Measurements from ENCODE around the gene TCEA3. TPM values are rescaled to one million over a fixed set of nuclear protein-coding genes. Genes with fewer than 3 reads are reported as not detected.

Gene TCEA3
- total RNA-seq, 1 experiment from 2014 or later = 1.5 TPM

- no peak for DNase-seq (ENCODE audit: low read depth)
These were observed 3.2 kb downstream of the TCEA3 start for GRCh38 chr1:23421343-23421742.

DNA sequence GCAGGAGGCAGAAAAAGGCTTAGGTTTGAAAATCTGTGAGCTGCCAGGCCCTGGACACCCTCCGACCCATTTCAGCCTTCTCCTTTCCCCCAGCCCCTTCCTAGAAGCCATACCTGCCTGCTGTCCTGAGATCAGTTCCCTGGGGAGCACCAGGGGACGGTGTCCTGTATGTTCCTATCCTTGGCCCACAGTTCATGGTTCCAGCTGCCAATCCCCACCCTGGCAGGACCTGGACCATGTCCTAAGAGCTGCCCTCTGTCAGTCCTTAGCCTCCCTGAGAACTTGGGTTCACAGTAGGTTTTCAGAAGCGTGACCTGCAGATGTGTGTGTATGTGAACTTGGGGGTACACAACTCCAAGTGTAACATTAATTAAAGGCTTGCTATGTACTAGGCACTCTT lies 3.8 kb downstream of the TCEA3 start:
- no peak for DNase-seq (ENCODE audit: low read depth)

- no peak for DNase-seq (ENCODE audit: low read depth)
These were observed 5.4 kb downstream of the TCEA3 start for GRCh38 chr1:23419180-23419579.

DNA sequence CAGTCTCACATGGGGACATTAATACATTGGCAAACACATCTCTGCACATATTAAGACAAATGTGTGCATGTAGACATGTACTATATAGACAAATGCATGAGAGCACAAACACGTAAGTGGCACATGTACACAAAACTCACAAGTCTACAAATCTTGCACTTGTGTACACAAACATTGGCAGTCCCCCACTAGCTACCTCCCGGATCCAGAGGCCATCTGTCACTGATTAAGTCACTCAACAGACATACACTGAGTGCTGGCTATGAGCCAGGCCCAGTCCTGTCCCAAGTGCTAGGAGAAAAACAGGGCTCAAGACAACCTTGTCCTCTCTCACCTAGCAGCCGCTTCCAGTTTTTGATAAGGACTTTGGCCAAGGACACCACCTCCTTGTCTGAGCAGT lies 7.0 kb downstream of the TCEA3 start:
- no peak for DNase-seq (ENCODE audit: low read depth)

GRCh38 chr1:23416964-23417363 lies 7.6 kb downstream of the TCEA3 start:
- DNase-seq (ENCODE audit: low read depth) = no peak

- no peak for DNase-seq (ENCODE audit: low read depth)
These were observed 15.7 kb downstream of the TCEA3 start for GRCh38 chr1:23408797-23409290.

DNA sequence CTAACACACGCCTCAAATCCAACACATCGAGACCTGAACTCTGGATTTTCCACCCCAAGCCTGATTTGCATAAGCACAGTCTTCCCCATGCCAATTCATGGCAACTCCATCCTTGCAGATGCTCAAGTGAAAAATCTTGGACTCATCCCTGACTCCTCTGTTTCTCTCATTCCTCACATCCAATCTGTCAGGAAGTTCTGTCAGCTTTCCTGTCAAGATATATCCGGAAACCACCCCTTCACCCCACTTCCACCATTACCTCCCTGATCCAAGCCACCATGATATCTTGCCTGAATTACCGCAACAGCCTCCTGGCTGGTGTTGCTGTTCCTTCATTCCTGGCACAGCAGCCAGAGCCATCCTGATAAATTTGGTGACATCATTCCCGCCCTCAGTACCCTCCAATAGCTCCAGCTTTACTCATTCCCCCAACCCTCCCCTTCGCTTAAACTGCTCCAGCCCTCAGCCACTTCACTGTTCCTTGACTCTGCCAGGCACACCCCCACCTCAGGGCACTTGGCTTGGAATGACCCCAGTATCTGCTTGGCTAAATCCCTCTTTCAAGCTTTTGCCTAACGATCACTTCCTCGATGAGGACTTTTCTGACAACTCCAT lies 17.4 kb downstream of the TCEA3 start:
- no peak for DNase-seq (ENCODE audit: low read depth)

DNA sequence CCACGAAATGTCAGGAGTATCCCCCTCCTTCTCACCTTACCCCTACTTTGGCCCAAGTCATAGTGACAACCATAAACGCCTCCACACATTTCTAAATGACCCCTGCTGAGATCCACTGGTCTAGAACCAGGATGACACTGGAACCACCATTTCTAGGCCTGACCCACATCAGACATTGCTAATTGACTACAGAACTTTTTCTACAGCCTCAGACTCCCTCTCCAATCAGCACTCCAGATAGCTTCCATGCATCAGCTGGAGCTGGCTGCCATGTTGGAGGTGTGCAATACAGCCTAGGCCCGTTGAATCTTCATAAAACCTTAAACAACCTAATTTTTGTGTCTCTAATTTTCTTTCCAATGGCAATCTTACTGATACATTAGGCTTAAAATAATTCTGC lies 18.6 kb downstream of the TCEA3 start:
- no peak for DNase-seq (ENCODE audit: low read depth)

GRCh38 chr1:23403735-23404486 lies 20.6 kb downstream of the TCEA3 start:
- peak; percentile 97 for DNase-seq (ENCODE audit: low read depth)

DNA sequence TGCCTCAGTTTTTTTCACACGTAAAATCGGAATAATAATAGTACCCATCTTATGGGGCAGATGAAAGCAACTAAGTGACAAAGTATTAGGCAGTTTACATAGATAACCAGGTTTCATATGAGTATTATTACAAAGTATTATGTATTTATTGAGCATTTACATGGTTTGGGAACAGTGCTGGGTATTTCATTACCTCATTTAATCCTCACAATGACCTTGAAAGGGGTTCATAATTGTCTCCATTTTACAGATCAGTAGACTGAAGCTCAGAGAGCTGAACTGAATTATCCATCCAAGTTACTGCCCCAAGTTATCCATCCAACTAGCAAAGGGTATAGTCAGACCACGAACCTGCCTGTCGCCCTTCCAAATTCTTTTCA lies 21.2 kb downstream of the TCEA3 start:
- no peak for DNase-seq (ENCODE audit: low read depth)

- peak; percentile 84 for DNase-seq (ENCODE audit: low read depth)
These were observed 21.6 kb downstream of the TCEA3 start for GRCh38 chr1:23403038-23403336.

DNA sequence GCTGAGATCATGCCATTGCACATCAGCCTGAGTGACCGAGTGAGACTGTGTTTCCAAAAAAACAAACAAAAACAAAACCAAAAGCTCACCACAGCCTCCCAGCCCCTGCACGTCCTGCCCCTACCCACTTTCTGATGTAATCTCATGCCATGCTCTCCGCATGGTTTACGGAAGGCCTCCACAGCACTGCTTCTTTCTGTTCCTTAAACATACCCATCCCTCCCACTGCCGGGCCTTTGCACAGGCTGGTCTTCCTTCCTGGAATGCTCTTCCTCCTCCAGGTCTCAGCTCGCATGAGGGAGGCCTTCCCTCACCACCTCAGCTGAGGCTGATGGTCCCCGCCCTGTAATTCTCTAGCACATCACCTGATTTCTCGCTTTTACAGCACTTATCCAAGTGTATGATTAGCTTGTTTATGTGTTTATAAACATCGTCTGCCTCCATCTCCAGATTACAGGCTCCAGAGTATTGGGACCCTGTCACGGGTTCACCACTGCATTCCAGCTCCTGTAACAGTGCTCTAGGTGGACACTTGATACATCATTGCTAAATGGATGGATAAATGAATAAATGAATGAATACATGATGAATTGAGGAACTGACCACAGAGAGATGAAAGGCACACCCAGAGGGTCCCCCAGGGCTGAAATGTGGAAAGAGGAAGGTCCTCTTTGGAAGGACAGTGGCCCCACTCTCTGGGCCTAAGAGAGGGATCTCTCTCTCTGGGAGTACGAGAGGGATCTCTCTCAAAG lies 22.1 kb downstream of the TCEA3 start:
- DNase-seq (ENCODE audit: low read depth) = no peak

DNA sequence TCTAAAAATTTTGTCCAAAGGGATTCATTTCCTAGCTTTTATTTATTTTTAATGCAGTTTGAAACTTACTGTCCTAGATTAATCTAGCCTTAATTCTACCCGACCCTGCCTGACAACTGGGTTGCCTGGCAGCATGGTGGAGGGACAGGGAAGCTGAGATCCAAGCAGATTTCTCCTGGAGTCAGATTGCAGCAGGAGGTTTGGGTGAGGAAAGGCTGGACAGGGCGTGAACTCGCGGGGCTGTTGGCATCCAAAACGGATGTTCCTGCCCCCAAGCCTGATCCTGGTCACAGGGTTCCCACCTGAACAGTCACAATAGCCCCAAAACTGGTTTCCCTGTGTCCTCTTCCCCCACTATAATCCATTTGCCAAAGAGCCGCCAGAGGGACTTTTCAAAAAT lies 23.2 kb downstream of the TCEA3 start:
- DNase-seq (ENCODE audit: low read depth) = no peak

DNA sequence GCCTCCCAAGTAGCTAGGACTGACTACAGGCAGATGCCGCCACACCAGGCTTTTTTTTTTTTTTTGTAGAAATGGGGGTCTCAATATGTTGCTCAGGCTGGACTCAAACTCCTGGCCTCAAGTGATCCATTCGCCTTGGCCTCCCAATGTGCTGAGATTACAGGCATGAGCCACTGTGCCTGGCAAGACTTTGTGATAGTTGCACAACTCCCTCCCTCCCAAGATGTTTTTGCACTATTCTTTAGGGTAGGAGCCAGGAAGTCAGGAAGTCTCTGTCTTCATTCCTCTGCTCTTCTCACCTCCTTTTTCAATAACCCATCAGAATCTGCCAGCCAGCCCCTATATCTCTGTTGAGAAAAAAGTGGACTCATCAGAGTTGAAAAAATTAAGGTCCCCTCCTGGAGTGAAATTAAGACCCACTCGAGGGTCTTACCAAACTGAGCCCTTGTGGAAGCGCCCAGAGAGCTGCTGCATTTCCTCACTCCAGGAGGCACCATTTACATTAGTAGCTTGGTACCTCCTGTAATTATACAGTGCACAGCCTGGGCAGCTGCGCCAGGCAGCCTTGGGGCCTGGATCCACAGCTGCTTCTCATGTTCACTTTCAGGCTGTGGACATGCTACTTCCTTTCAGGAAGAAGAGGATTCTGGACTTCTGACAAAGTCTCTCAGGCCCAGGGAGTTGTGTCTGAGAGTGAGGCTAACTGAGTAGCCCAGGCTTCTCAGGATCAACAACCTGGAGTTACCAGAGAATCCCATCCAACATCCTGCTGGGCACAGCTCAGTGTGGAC lies 24.0 kb downstream of the TCEA3 start:
- DNase-seq (ENCODE audit: low read depth) = peak; percentile 39

GRCh38 chr1:23399229-23399628 lies 25.3 kb downstream of the TCEA3 start:
- no peak for DNase-seq (ENCODE audit: low read depth)

DNA sequence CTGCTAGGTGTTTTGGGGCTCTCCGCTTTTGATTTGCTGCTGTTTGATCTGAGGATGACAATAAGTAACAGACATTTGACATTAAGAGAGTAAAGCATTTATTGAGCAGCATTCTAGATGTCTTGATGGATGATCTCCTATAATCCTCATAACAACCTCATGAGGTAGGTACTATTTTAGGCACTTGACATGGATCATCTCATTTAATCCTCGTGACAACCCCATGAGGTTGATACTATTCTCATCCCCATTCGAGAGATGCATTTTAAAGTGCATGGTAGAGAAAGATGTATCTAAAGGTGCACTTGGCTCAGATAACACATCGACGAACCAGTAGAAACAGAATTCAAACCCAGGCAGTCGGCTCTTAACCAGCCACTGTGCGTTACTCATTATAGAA lies 26.6 kb downstream of the TCEA3 start:
- no peak for DNase-seq (ENCODE audit: low read depth)

DNA sequence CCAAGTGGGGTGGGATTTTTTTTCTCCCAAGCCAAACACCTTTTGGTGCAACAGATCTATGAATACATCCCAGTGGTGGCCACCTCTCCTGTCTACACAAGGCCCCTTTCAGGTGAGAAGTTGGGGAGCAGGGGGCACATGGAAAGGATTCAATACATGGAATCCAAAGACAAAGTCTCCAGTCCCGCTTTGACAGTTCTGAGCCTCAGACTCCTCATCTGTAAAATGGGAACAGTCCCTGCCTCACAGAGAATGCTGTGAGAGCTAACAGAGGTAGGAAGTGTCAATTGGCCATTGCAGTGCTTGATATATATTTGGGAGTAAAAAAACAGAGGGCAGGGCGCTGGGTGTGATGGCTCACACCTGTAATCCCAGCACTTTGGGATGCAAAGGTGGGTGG lies 28.2 kb downstream of the TCEA3 start:
- no peak for DNase-seq (ENCODE audit: low read depth)

GRCh38 chr1:23395849-23396248 lies 28.7 kb downstream of the TCEA3 start:
- no peak for DNase-seq (ENCODE audit: low read depth)

DNA sequence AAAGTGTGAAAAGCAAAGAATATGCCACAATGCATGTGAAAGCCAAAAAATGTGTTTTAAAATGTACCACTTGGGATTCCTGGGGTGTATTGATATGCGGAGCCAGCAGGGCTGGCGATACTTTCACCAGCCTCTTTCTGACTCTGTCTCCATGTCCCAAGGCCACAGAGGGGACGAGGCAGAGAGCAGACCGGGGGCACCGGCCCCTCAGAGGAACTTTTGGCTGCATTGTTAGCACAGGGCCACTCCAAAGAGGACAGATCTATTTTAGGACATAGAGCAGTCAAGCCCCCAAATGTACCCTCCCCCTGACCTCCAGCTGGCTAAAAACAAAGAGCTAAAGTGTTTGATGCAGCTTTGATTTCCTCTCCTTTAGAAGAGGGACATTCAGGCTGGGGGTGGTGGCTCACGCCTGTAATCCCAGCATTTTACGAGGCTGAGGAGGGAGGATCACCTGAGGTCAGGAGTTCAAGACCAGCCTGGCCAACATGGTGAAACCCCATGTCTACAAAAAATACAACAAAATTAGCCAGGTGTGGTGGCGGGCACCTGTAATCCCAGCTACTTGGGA lies 29.3 kb downstream of the TCEA3 start:
- no peak for DNase-seq (ENCODE audit: low read depth)

GRCh38 chr1:23394684-23395083 lies 29.9 kb downstream of the TCEA3 start:
- peak; percentile 73 for DNase-seq (ENCODE audit: low read depth)

DNA sequence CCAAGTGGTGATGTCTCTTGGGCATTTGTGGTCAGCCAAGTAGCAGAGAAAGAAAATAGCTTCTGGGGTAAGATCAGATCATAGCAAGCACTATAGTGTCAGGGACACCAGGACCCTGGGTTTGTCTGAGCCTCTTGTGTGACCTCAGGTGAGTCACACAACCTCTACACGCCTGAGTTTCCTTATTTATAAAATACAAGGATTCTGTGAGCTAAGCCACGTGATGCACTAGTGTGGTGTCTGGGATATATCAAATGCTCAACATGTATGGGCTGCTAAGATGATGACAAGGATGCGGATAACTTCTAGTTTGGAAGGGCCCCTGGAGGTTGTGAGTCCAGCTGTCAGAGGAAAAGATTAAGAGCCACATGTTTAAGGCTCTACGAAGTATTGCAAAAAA lies 30.4 kb downstream of the TCEA3 start:
- DNase-seq (ENCODE audit: low read depth) = peak; percentile 73

- DNase-seq (ENCODE audit: low read depth) = no peak
These were observed 30.8 kb downstream of the TCEA3 start for GRCh38 chr1:23393706-23394105.
